Muscle layer of colon (tissue), 2 donors: ENCODE measurements around the gene NYNRIN.
"Not testable (repeated sequence)": the region's sequence is repeated elsewhere in the genome, so short reads cannot be mapped to it uniquely, and the experiment has no call there.

Experiments
- H3K27ac ChIP-seq: one replicate; pipeline ENCODE4 v1.7.0; 2013; ENCODE audit warnings: low read depth, mild to moderate bottlenecking, low read length, moderate library complexity
- H3K27me3 ChIP-seq, 2 donors: one replicate each; pipeline ENCODE4 v1.7.0; 2013; ENCODE audit warnings: low read length in 2 of 2, mild to moderate bottlenecking in 2 of 2; ENCODE audit not compliant: insufficient read depth in 2 of 2, control insufficient read depth in 1 of 2
- H3K36me3 ChIP-seq: one replicate; pipeline ENCODE4 v1.7.0; 2013; ENCODE audit warnings: mild to moderate bottlenecking, low read length; ENCODE audit not compliant: insufficient read depth
- H3K4me1 ChIP-seq: one replicate; pipeline ENCODE4 v1.7.0; 2013; ENCODE audit warnings: mild to moderate bottlenecking, low read length; ENCODE audit not compliant: insufficient read depth
- H3K4me3 ChIP-seq, 2 donors: one replicate each; pipeline ENCODE4 v1.7.0; 2013; ENCODE audit warnings: low read length in 2 of 2, low read depth in 1 of 2, mild to moderate bottlenecking in 1 of 2, moderate library complexity in 1 of 2
- H3K9ac ChIP-seq: one replicate; pipeline ENCODE4 v1.7.0; 2013; ENCODE audit warnings: low read length
- H3K9me3 ChIP-seq: one replicate; pipeline ENCODE4 v1.7.0; 2013; ENCODE audit warnings: mild to moderate bottlenecking, low read length
- donor health status: abdominal sarcoma.
- donor health status: Adenocarcinoma of cecum.

NYNRIN gene

GRCh38 chr14:24371605-24372004, 27.2 kb upstream of the NYNRIN start:
- H3K4me1 ChIP-seq: peaks cover 10% of the 10 kb centered on the region
- H3K36me3 ChIP-seq: peaks cover 33% of the 10 kb centered on the region
- not testable (repeated sequence) for H3K9ac ChIP-seq, H3K27ac ChIP-seq, H3K9me3 ChIP-seq, H3K4me3 ChIP-seq, H3K27me3 ChIP-seq

GRCh38 chr14:24372701-24373416, 25.9 kb upstream of the NYNRIN start:
- no peaks in the 10 kb centered on the region for H3K9me3 ChIP-seq
- H3K4me3 ChIP-seq: no peak overlapping the region
- peaks cover 9% of the 10 kb centered on the region for H3K4me1 ChIP-seq
- no peak overlapping the region for H3K9ac ChIP-seq
- no peaks in the 10 kb centered on the region for H3K27me3 ChIP-seq
- H3K27ac ChIP-seq: no peak overlapping the region
- H3K36me3 ChIP-seq: peaks cover 36% of the 10 kb centered on the region

- H3K9me3 ChIP-seq: no peaks in the 10 kb centered on the region
Measured at GRCh38 chr14:24376448-24377070, 22.2 kb upstream of the NYNRIN start.

GRCh38 chr14:24377126-24377525, 21.7 kb upstream of the NYNRIN start:
- no peaks in the 10 kb centered on the region for H3K9me3 ChIP-seq
- peaks cover 36% of the 10 kb centered on the region for H3K36me3 ChIP-seq
- H3K27me3 ChIP-seq: no peaks in the 10 kb centered on the region
- H3K9ac ChIP-seq: no peak overlapping the region
- peaks cover 9% of the 10 kb centered on the region for H3K4me1 ChIP-seq
- H3K4me3 ChIP-seq: no peak overlapping the region
- no peak overlapping the region for H3K27ac ChIP-seq

More at GRCh38 chr14:24376448-24377070, 22.2 kb upstream of the NYNRIN start:
- Histone ChIP-seq H3K36me3 (peaks cover 36% of the 10 kb centered on the region), H3K27me3 (no peaks in the 10 kb centered on the region), H3K4me3 (no peak overlapping the region), H3K9ac (no peak overlapping the region), H3K4me1 (peaks cover 9% of the 10 kb centered on the region), H3K27ac (no peak overlapping the region)

GRCh38 chr14:24377657-24378056, 21.1 kb upstream of the NYNRIN start:
- Histone ChIP-seq H3K9me3 (no peaks in the 10 kb centered on the region), H3K27me3 (no peaks in the 10 kb centered on the region), H3K4me3 (no peak overlapping the region), H3K27ac (no peak overlapping the region), H3K4me1 (peaks cover 9% of the 10 kb centered on the region), H3K36me3 (peaks cover 36% of the 10 kb centered on the region), H3K9ac (no peak overlapping the region)

- Histone ChIP-seq H3K9me3 (no peaks in the 10 kb centered on the region), H3K36me3 (peaks cover 33% of the 10 kb centered on the region), H3K4me3 (no peak overlapping the region), H3K27me3 (no peaks in the 10 kb centered on the region), H3K4me1 (peaks cover 9% of the 10 kb centered on the region), H3K9ac (no peak overlapping the region), H3K27ac (no peak overlapping the region)
Measured at GRCh38 chr14:24378327-24378726, 20.5 kb upstream of the NYNRIN start.

GRCh38 chr14:24378981-24379906, 19.6 kb upstream of the NYNRIN start:
- Histone ChIP-seq H3K36me3 (peaks cover 24% of the 10 kb centered on the region), H3K9ac (no peak overlapping the region), H3K27me3 (no peaks in the 10 kb centered on the region), H3K27ac (no peak overlapping the region), H3K4me1 (peaks cover 9% of the 10 kb centered on the region), H3K9me3 (no peaks in the 10 kb centered on the region), H3K4me3 (no peak overlapping the region)

GRCh38 chr14:24379907-24380730, 18.7 kb upstream of the NYNRIN start:
- no peak overlapping the region for H3K27ac ChIP-seq
- H3K27me3 ChIP-seq: no peaks in the 10 kb centered on the region
- H3K4me1 ChIP-seq: peaks cover 9% of the 10 kb centered on the region
- H3K4me3 ChIP-seq: no peak overlapping the region
- H3K36me3 ChIP-seq: peaks cover 17% of the 10 kb centered on the region
- H3K9ac ChIP-seq: no peak overlapping the region
- no peaks in the 10 kb centered on the region for H3K9me3 ChIP-seq

GRCh38 chr14:24381363-24382063, 17.3 kb upstream of the NYNRIN start:
- H3K9ac ChIP-seq: no peak overlapping the region
- no peaks in the 10 kb centered on the region for H3K9me3 ChIP-seq
- peaks cover 9% of the 10 kb centered on the region for H3K4me1 ChIP-seq
- no peaks in the 10 kb centered on the region for H3K27me3 ChIP-seq
- H3K36me3 ChIP-seq: peaks cover 4% of the 10 kb centered on the region
- H3K27ac ChIP-seq: no peak overlapping the region
- H3K4me3 ChIP-seq: no peak overlapping the region

- Histone ChIP-seq H3K27me3 (no peaks in the 10 kb centered on the region), H3K4me1 (peaks cover 9% of the 10 kb centered on the region), H3K9ac (no peak overlapping the region), H3K9me3 (no peaks in the 10 kb centered on the region), H3K4me3 (no peak overlapping the region), H3K27ac (no peak overlapping the region), H3K36me3 (no peaks in the 10 kb centered on the region)
Measured at GRCh38 chr14:24382064-24382371, 16.8 kb upstream of the NYNRIN start.
